Mesothelial cell of epicardium (in vitro differentiated cells): Measurements from ENCODE around the gene MLIP. TPM values are rescaled to one million over a fixed set of nuclear protein-coding genes. Genes with fewer than 3 reads are reported as not detected.

ENCODE experiments used
- DNase-seq, 2 experiments: peaks; one replicate each; pipeline ENCODE4 v3.0.0; 2021; ENCODE audit warnings: low spot score in 2 of 2; ENCODE audit not compliant: unreplicated experiment in 2 of 2
- H3K27ac Mint-ChIP-seq: 2 replicates; pipeline ENCODE4 v1.8.0; 2021; ENCODE audit warnings: mixed read lengths
- H3K27me3 Mint-ChIP-seq: 2 replicates; pipeline ENCODE4 v1.8.0; 2021; ENCODE audit warnings: low read depth, mixed read lengths
- H3K36me3 Mint-ChIP-seq: 2 replicates; pipeline ENCODE4 v1.8.0; 2021; ENCODE audit warnings: mixed read lengths
- H3K4me1 Mint-ChIP-seq: 2 replicates; pipeline ENCODE4 v1.8.0; 2021; ENCODE audit warnings: mixed read lengths
- H3K4me3 Mint-ChIP-seq: 2 replicates; pipeline ENCODE4 v1.8.0; 2021; ENCODE audit warnings: mild to moderate bottlenecking, moderate library complexity, mixed read lengths
- H3K9me3 Mint-ChIP-seq: 2 replicates; pipeline ENCODE4 v1.8.0; 2021; ENCODE audit warnings: mixed read lengths
- CTCF ChIP-seq: fragments of 200-600 bp; sonication (generic); IDR thresholded peaks from one replicate; pipeline ENCODE4 v1.5.0; 2021; ENCODE audit warnings: antibody characterized with exemption; ENCODE audit not compliant: unreplicated experiment
- total RNA-seq: library from RNA; stranded (reverse); gene quantifications from 3 replicates; pipeline ENCODE4 v1.2.1, GENCODE V29; 2021

MLIP gene
- total RNA-seq, 1 donor from 2014 or later, result 0.78 TPM

- Mint-ChIP-seq H3K36me3 (no peaks in the 10 kb centered on the region), H3K4me3 (no peak overlapping the region), H3K4me1 (peaks cover 22% of the 10 kb centered on the region), H3K9me3 (no peaks in the 10 kb centered on the region), H3K27me3 (peaks cover 27% of the 10 kb centered on the region), H3K27ac (no peak overlapping the region)
- no peak for TF ChIP-seq CTCF
- DNase-seq, result no peak
Measured at GRCh38 chr6:54107470-54108090, 3.7 kb upstream of the MLIP start.

DNA sequence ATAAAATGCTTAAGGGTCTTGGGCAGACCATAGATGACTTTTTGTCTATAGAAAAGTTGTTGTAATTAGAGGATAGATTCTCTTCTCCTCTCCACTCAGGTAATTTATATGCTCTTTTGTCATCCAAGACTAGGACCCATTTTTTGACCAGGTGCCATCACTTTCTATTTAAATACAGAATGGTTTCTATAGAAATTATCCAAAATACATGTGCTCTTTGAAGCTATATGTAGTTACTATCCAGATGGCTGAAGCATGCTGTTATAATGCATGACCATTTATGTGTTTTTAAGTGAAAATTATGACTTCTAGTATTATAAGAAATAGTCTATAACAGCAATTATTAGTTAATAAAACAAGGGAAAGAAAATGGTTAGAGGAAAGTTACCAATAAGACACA lies 3.0 kb upstream of the MLIP start:
- H3K27ac Mint-ChIP-seq, result no peak overlapping the region
- no peaks in the 10 kb centered on the region for H3K9me3 Mint-ChIP-seq
- no peak for DNase-seq
- H3K4me3 Mint-ChIP-seq, result no peak overlapping the region
- peaks cover 18% of the 10 kb centered on the region for H3K4me1 Mint-ChIP-seq
- no peak for TF ChIP-seq CTCF
- peaks cover 27% of the 10 kb centered on the region for H3K27me3 Mint-ChIP-seq
- H3K36me3 Mint-ChIP-seq, result no peaks in the 10 kb centered on the region

GRCh38 chr6:54109586-54109985 lies 1.7 kb upstream of the MLIP start:
- H3K27ac Mint-ChIP-seq, result no peak overlapping the region
- peaks cover 25% of the 10 kb centered on the region for H3K27me3 Mint-ChIP-seq
- TF ChIP-seq CTCF, result no peak
- DNase-seq, result no peak
- peaks cover 18% of the 10 kb centered on the region for H3K4me1 Mint-ChIP-seq
- no peak overlapping the region for H3K4me3 Mint-ChIP-seq
- no peaks in the 10 kb centered on the region for H3K9me3 Mint-ChIP-seq
- no peaks in the 10 kb centered on the region for H3K36me3 Mint-ChIP-seq

DNA sequence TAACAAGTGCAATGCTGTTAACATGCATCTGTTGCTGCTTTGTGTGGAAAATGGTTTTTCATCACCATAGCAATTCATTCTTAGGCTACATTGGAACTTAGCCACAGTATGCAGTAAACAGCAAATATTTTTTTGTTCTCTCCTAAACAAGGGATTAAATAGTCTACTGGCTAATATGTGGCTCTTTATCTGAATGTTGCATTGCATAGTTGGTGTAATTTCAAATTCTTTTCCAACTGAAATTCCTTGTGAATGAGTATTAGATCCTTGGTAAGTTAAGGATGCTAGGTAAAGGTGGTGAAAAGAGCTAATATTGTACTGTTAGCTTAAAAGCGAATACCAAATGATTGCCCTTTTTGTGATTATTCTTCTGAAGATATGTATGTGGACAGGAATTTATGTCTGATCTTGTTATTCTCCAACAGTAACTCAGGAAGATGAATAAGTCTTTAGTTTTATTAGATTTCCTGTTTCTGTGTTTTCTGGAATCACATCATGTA lies 958 bp downstream of the MLIP start:
- H3K27ac Mint-ChIP-seq, result no peak overlapping the region
- H3K9me3 Mint-ChIP-seq, result peaks cover 6% of the 10 kb centered on the region
- DNase-seq, result no peak
- no peak overlapping the region for H3K4me3 Mint-ChIP-seq
- H3K4me1 Mint-ChIP-seq, result peaks cover 18% of the 10 kb centered on the region
- peaks cover 16% of the 10 kb centered on the region for H3K27me3 Mint-ChIP-seq
- peaks cover 3% of the 10 kb centered on the region for H3K36me3 Mint-ChIP-seq
- no peak for TF ChIP-seq CTCF

DNA sequence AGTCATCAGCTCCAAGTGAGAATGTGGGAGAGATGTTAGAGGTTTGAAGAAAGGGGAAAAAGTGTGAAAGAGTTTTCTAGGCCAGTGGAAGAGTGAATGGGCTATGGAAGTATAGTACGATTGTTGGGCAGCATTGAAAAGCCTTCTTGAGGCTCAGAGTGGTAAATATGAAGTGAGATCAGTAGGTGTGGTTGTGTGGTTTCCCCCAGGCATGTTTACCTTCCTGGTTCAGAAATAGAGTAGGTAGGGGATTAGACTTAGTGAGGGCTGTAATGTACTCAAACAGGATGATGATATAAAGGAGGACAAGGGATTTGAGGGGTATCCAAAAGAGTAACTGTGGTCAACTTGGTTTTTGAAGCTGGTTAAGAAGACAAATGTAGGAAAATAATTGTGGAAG lies 3.7 kb downstream of the MLIP start:
- Mint-ChIP-seq H3K27ac (no peak overlapping the region), H3K36me3 (peaks cover 3% of the 10 kb centered on the region), H3K4me3 (no peak overlapping the region), H3K9me3 (peaks cover 6% of the 10 kb centered on the region), H3K27me3 (peaks cover 13% of the 10 kb centered on the region), H3K4me1 (peaks cover 9% of the 10 kb centered on the region)
- DNase-seq, result no peak
- no peak for TF ChIP-seq CTCF

- Mint-ChIP-seq H3K9me3 (peaks cover 6% of the 10 kb centered on the region), H3K4me1 (peaks cover 9% of the 10 kb centered on the region), H3K27ac (no peak overlapping the region), H3K4me3 (no peak overlapping the region), H3K36me3 (peaks cover 3% of the 10 kb centered on the region), H3K27me3 (peaks cover 8% of the 10 kb centered on the region)
- no peak for DNase-seq
- TF ChIP-seq CTCF, result no peak
Measured at GRCh38 chr6:54115966-54116365, 4.7 kb downstream of the MLIP start.
